HepG2 (cell line): Measurements from ENCODE around the gene B3GNT9. TPM values are rescaled to one million over a fixed set of nuclear protein-coding genes. Genes with fewer than 3 reads are reported as not detected.
A peak's percentile ranks its signal among the peaks of the same experiment; 100 is the strongest.

Experiments
- ETV5 ChIP-seq: IDR thresholded peaks from 2 replicates; pipeline ENCODE4 v1.6.1; 2018; ENCODE audit warnings: missing biosample characterization, missing genetic modification reagents, inconsistent platforms, borderline replicate concordance
- FOXC1 ChIP-seq: sonication (generic); formaldehyde crosslinking; IDR thresholded peaks from 2 replicates; pipeline ENCODE4 v1.8.0; 2022; ENCODE audit warnings: mild to moderate bottlenecking, missing genetic modification reagents, borderline replicate concordance
- HNRNPK ChIP-seq: fragments of 200-400 bp; formaldehyde crosslinking; IDR thresholded peaks from 2 replicates; pipeline ENCODE4 v1.6.1; 2018; ENCODE audit warnings: low read length, low read depth, moderate library complexity, mild to moderate bottlenecking; ENCODE audit not compliant: poor library complexity, severe bottlenecking
- MLLT10 ChIP-seq: sonication (generic); formaldehyde crosslinking; IDR thresholded peaks from 2 replicates; pipeline ENCODE4 v1.4.0; 2020; ENCODE audit warnings: missing genetic modification reagents
- NFYC ChIP-seq: IDR thresholded peaks from 2 replicates; pipeline ENCODE4 v1.6.1; 2016; ENCODE audit warnings: missing genetic modification reagents, missing compliant biosample characterization
- RFXANK ChIP-seq: IDR thresholded peaks from 2 replicates; pipeline ENCODE4 v1.6.1; 2016
- ZNF512B ChIP-seq: sonication (generic); formaldehyde crosslinking; IDR thresholded peaks from 2 replicates; pipeline ENCODE4 v1.5.1; 2020; ENCODE audit warnings: missing genetic modification reagents, mild to moderate bottlenecking, borderline replicate concordance
- ZNF646 ChIP-seq: sonication (generic); formaldehyde crosslinking; IDR thresholded peaks from 2 replicates; pipeline ENCODE4 v1.9.0; 2021; ENCODE audit warnings: mild to moderate bottlenecking, missing genetic modification reagents
- ZNF737 ChIP-seq: sonication (generic); formaldehyde crosslinking; IDR thresholded peaks from 2 replicates; pipeline ENCODE4 v1.5.0; 2020; ENCODE audit warnings: missing genetic modification reagents, mild to moderate bottlenecking, borderline replicate concordance
- ZSCAN22 ChIP-seq: sonication (generic); formaldehyde crosslinking; IDR thresholded peaks from 2 replicates; pipeline ENCODE4 v1.4.0; 2020; ENCODE audit warnings: mild to moderate bottlenecking, missing genetic modification reagents
- polyA plus RNA-seq, 8 experiments: library from polyadenylated mRNA; depleted of rRNA in 3 of 8; stranded (reverse) in 7 of 8; unstranded in 1 of 8; fragments of >200 nt; fragmentation: Illumina TruSeq in 4 of 8; extraction: Trizol in 4 of 8; gene quantifications; 2 replicates each; pipeline versions ENCODE4 v1.2.1 to v1.2.3, GENCODE V29; 2011 to 2016; ENCODE audit warnings: low read depth in 4 of 8, missing spikeins in 1 of 8, mixed read lengths in 1 of 8; ENCODE audit not compliant: insufficient read depth in 1 of 8
- total RNA-seq, 5 experiments: library from RNA; depleted of rRNA; stranded (reverse); fragments of >200 nt; fragmentation: Illumina TruSeq; extraction: Trizol; gene quantifications; 2 replicates each; pipeline ENCODE4 v1.2.3, GENCODE V29; 2016; ENCODE audit warnings: low read depth in 1 of 5
- TF ChIP-seq, protein P1 (sequence below): sonication (generic); formaldehyde crosslinking; IDR thresholded peaks from 2 replicates; pipeline ENCODE4 v1.4.0; 2020; ENCODE audit warnings: missing genetic modification reagents
- TF ChIP-seq, protein P2 (sequence below): sonication (generic); formaldehyde crosslinking; IDR thresholded peaks from 2 replicates; pipeline ENCODE4 v1.4.0; 2020; ENCODE audit warnings: missing genetic modification reagents, mild to moderate bottlenecking, borderline replicate concordance
- TF ChIP-seq, protein P3 (sequence below): IDR thresholded peaks from 2 replicates; pipeline ENCODE4 v1.6.1; 2016; ENCODE audit warnings: missing compliant biosample characterization, missing genetic modification reagents, borderline replicate concordance

B3GNT9 gene
- total and polyA plus RNA-seq, 2 of the 13 experiments (the other 11 are each of a cell fraction or from before 2014, with no cell fraction given), result 1.5 to 3.1 TPM

GRCh38 chr16:67109407-67110135, 41.2 kb downstream of the B3GNT9 start, which contains the start of gene PHAF1 (continued):
- TF ChIP-seq ZNF646, result no peak
- TF ChIP-seq FOXC1 (CRISPR knock-in tag), result peak; percentile 93
- TF ChIP-seq NFYC, result no peak
- TF ChIP-seq, protein P1, sequence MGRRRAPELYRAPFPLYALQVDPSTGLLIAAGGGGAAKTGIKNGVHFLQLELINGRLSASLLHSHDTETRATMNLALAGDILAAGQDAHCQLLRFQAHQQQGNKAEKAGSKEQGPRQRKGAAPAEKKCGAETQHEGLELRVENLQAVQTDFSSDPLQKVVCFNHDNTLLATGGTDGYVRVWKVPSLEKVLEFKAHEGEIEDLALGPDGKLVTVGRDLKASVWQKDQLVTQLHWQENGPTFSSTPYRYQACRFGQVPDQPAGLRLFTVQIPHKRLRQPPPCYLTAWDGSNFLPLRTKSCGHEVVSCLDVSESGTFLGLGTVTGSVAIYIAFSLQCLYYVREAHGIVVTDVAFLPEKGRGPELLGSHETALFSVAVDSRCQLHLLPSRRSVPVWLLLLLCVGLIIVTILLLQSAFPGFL (CRISPR knock-in tag), result 0 out of 2 replicates have a peak, but pooled peaks have one; percentile 11
- TF ChIP-seq RFXANK (CRISPR knock-in tag), result 0 out of 2 replicates have a peak, but pooled peaks have one; percentile 31
- TF ChIP-seq ZSCAN22 (CRISPR knock-in tag), result no peak
- TF ChIP-seq, protein P2, sequence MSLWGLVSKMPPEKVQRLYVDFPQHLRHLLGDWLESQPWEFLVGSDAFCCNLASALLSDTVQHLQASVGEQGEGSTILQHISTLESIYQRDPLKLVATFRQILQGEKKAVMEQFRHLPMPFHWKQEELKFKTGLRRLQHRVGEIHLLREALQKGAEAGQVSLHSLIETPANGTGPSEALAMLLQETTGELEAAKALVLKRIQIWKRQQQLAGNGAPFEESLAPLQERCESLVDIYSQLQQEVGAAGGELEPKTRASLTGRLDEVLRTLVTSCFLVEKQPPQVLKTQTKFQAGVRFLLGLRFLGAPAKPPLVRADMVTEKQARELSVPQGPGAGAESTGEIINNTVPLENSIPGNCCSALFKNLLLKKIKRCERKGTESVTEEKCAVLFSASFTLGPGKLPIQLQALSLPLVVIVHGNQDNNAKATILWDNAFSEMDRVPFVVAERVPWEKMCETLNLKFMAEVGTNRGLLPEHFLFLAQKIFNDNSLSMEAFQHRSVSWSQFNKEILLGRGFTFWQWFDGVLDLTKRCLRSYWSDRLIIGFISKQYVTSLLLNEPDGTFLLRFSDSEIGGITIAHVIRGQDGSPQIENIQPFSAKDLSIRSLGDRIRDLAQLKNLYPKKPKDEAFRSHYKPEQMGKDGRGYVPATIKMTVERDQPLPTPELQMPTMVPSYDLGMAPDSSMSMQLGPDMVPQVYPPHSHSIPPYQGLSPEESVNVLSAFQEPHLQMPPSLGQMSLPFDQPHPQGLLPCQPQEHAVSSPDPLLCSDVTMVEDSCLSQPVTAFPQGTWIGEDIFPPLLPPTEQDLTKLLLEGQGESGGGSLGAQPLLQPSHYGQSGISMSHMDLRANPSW, result peak; percentile 81; the same call in 1 of the 2 replicates
- no peak for TF ChIP-seq MLLT10 (CRISPR knock-in tag)
- peak; percentile 82 for TF ChIP-seq ETV5 (CRISPR knock-in tag)
- TF ChIP-seq, protein P3, sequence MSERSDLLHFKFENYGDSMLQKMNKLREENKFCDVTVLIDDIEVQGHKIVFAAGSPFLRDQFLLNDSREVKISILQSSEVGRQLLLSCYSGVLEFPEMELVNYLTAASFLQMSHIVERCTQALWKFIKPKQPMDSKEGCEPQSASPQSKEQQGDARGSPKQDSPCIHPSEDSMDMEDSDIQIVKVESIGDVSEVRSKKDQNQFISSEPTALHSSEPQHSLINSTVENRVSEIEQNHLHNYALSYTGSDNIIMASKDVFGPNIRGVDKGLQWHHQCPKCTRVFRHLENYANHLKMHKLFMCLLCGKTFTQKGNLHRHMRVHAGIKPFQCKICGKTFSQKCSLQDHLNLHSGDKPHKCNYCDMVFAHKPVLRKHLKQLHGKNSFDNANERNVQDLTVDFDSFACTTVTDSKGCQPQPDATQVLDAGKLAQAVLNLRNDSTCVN (CRISPR knock-in tag), result peak; percentile 77; the same call in 1 of the 2 replicates
- TF ChIP-seq HNRNPK, result peak; percentile 65
- 0 out of 2 replicates have a peak, but pooled peaks have one; percentile 92 for TF ChIP-seq ZNF737 (CRISPR knock-in tag)
- TF ChIP-seq ZNF512B (CRISPR knock-in tag), result no peak
